Hepatocyte (in vitro differentiated cells): Measurements from ENCODE around the gene CAMK2G. TPM values are rescaled to one million over a fixed set of nuclear protein-coding genes. Genes with fewer than 3 reads are reported as not detected.

Source experiments
- DNase-seq: peaks from one replicate; pipeline ENCODE4 v3.0.0-alpha.2; 2016; ENCODE audit warnings: low spot score
- H2AFZ ChIP-seq: fragments of 200-600 bp; sonication (generic); 2 replicates; pipeline ENCODE4 v1.6.0; 2016; ENCODE audit warnings: antibody characterized with exemption, mild to moderate bottlenecking
- H3K27ac ChIP-seq: fragments of 200-600 bp; sonication (generic); 2 replicates; pipeline ENCODE4 v1.5.1; 2016; ENCODE audit warnings: mild to moderate bottlenecking
- H3K27me3 ChIP-seq: fragments of 200-600 bp; sonication (generic); 2 replicates; pipeline ENCODE4 v1.6.1; 2016
- H3K36me3 ChIP-seq: fragments of 200-600 bp; sonication (generic); replicated peaks from 2 replicates; pipeline ENCODE4 v1.5.1; 2016; ENCODE audit warnings: low read depth; ENCODE audit not compliant: insufficient read depth
- H3K4me1 ChIP-seq: fragments of 200-600 bp; sonication (generic); 2 replicates; pipeline ENCODE4 v1.5.1; 2016; ENCODE audit warnings: mild to moderate bottlenecking, moderate library complexity; ENCODE audit not compliant: insufficient read depth
- H3K4me2 ChIP-seq: fragments of 200-600 bp; sonication (generic); 2 replicates; pipeline ENCODE4 v1.6.0; 2016
- H3K4me3 ChIP-seq: fragments of 200-600 bp; sonication (generic); 2 replicates; pipeline ENCODE4 v1.5.1; 2016; ENCODE audit warnings: mild to moderate bottlenecking
- H3K79me2 ChIP-seq: fragments of 200-600 bp; sonication (generic); 2 replicates; pipeline ENCODE4 v1.6.0; 2017; ENCODE audit warnings: mild to moderate bottlenecking
- H3K9me2 ChIP-seq: fragments of 200-600 bp; sonication (generic); replicated peaks from 2 replicates; pipeline ENCODE4 v1.6.0; 2017; ENCODE audit warnings: mild to moderate bottlenecking; ENCODE audit not compliant: insufficient read depth
- H3K9me3 ChIP-seq: fragments of 200-600 bp; sonication (generic); 2 replicates; pipeline ENCODE4 v1.5.1; 2016; ENCODE audit warnings: low read depth, mild to moderate bottlenecking
- H4K20me1 ChIP-seq: fragments of 200-600 bp; sonication (generic); 2 replicates; pipeline ENCODE4 v1.6.0; 2016; ENCODE audit warnings: mild to moderate bottlenecking; ENCODE audit not compliant: insufficient read depth, poor library complexity, severe bottlenecking
- CTCF ChIP-seq: fragments of 200-600 bp; sonication (generic); IDR thresholded peaks from 2 replicates; pipeline ENCODE4 v1.5.1; 2016; ENCODE audit warnings: antibody characterized with exemption, mild to moderate bottlenecking; ENCODE audit not compliant: poor library complexity
- EZH2 ChIP-seq: fragments of 200-600 bp; sonication (generic); IDR thresholded peaks from 2 replicates; pipeline ENCODE4 v1.6.1; 2016; ENCODE audit warnings: antibody characterized with exemption, mild to moderate bottlenecking, borderline replicate concordance
- EZH2phosphoT487 ChIP-seq: fragments of 200-600 bp; sonication (generic); IDR thresholded peaks from one replicate; pipeline ENCODE4 v1.6.1; 2018; ENCODE audit warnings: antibody characterized with exemption, mild to moderate bottlenecking, low read depth, moderate library complexity; ENCODE audit not compliant: unreplicated experiment, severe bottlenecking
- WGBS: methylation state at CpG from one replicate; pipeline ENCODE4 v1.1.6; 2016; ENCODE audit warnings: low lambda C conversion rate; ENCODE audit errors: missing lambda C conversion rate; 5-methylcytosine and 5-hydroxymethylcytosine counted together
- polyA plus RNA-seq: library from polyadenylated mRNA; unstranded; fragments of >200 nt; fragmentation: Nextera tagmentation; extraction: Ambion mirVana; gene quantifications from 2 replicates; pipeline ENCODE4 v1.2.1, GENCODE V29; 2016
- total RNA-seq: library from RNA; depleted of rRNA; stranded (reverse); fragments of >200 nt; gene quantifications from 2 replicates; pipeline ENCODE4 v1.2.3, GENCODE V29; 2014

Gene CAMK2G
- total and polyA plus RNA-seq, 2 experiments from 2014 or later: 5.2 to 25.0 TPM

- Histone ChIP-seq H4K20me1 (no peaks in the 10 kb centered on the region), H3K27ac (no peak overlapping the region), H3K79me2 (peaks cover 15% of the 10 kb centered on the region), H3K4me1 (no peaks in the 10 kb centered on the region), H3K9me3 (no peaks in the 10 kb centered on the region), H2AFZ (no peak overlapping the region), H3K36me3 (no peaks in the 10 kb centered on the region), H3K27me3 (no peaks in the 10 kb centered on the region), H3K9me2 (no peaks in the 10 kb centered on the region), H3K4me3 (no peak overlapping the region), H3K4me2 (no peak overlapping the region)
- WGBS: 97% methylated on average over 16 of the region's 16 CpGs
- DNase-seq: no peak
- TF ChIP-seq CTCF (no peak), EZH2 (no peak), EZH2phosphoT487 (no peak)
These were observed 66.1 kb downstream of the CAMK2G start for GRCh38 chr10:73808021-73808815.

- no peaks in the 10 kb centered on the region for H3K4me1 ChIP-seq
- 97% methylated on average over 14 of the region's 14 CpGs for WGBS
These were observed 66.9 kb downstream of the CAMK2G start for GRCh38 chr10:73807471-73807870.

DNA sequence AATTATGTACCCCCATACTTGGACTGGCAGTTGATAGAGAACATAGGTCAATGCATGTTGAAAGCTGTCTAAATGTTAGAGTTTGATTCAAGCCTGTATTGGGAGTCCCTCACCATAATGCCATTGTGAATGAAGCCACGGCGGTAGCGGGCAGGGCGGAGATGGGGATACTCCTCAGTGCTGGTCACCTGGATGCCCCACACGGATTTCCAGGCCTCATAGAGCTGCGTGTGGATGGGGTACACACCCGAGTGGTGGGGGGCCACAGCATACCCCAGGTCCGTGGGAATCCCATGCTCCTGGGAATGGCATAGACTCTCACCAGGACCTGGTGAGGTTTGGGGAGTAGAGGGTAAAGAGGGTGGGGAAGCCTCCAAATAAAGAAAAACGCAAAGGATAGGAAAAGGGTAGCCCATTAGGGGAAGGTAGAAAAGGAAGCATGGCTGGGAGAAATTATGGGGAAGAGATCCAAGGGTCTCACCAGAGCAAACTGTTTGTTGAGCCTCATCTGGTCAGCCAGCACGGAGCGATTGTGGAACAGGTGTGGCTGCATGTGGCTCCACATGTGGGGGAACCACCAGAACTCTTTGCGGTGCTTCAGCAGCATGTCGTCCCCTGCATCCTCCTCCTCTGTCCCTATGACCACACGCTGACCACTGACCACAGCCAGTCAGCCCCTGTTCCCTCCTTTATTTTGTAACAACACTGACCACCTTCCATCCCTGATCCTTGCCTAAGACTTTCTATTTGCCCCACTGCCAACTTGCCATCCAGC lies 68.0 kb downstream of the CAMK2G start:
- H3K4me3 ChIP-seq: no peak overlapping the region
- H4K20me1 ChIP-seq: no peaks in the 10 kb centered on the region
- WGBS: 96% methylated on average over 14 of the region's 14 CpGs
- no peak overlapping the region for H2AFZ ChIP-seq
- H3K4me2 ChIP-seq: no peak overlapping the region
- no peak for DNase-seq
- no peak for TF ChIP-seq EZH2
- no peak for TF ChIP-seq EZH2phosphoT487
- TF ChIP-seq CTCF: no peak
- H3K27ac ChIP-seq: no peak overlapping the region
- no peaks in the 10 kb centered on the region for H3K27me3 ChIP-seq
- H3K9me2 ChIP-seq: no peaks in the 10 kb centered on the region
- H3K9me3 ChIP-seq: no peaks in the 10 kb centered on the region
- peaks cover 15% of the 10 kb centered on the region for H3K79me2 ChIP-seq
- no peaks in the 10 kb centered on the region for H3K4me1 ChIP-seq
- H3K36me3 ChIP-seq: no peaks in the 10 kb centered on the region

More at GRCh38 chr10:73807471-73807870, 66.9 kb downstream of the CAMK2G start:
- TF ChIP-seq EZH2phosphoT487 (no peak), EZH2 (no peak), CTCF (no peak)
- H3K4me2 ChIP-seq: no peak overlapping the region
- no peaks in the 10 kb centered on the region for H3K9me3 ChIP-seq
- no peaks in the 10 kb centered on the region for H4K20me1 ChIP-seq
- no peak overlapping the region for H3K4me3 ChIP-seq
- H3K9me2 ChIP-seq: no peaks in the 10 kb centered on the region
- no peak overlapping the region for H3K27ac ChIP-seq
- no peak overlapping the region for H2AFZ ChIP-seq
- DNase-seq: no peak
- H3K27me3 ChIP-seq: no peaks in the 10 kb centered on the region
- H3K36me3 ChIP-seq: no peaks in the 10 kb centered on the region
- H3K79me2 ChIP-seq: peaks cover 15% of the 10 kb centered on the region
